K562 (cell line): ENCODE measurements around the gene DBP. TPM values are rescaled to one million over a fixed set of nuclear protein-coding genes. Genes with fewer than 3 reads are reported as not detected.

Experiments
- ATAC-seq: fragments of 200-7000 bp; cut with Tn5 transposase; 3 replicates; pipeline ENCODE4 v1.9.1; 2020; ENCODE audit warnings: moderate library complexity
- BruUV-seq: library from RNA; stranded (reverse); fragments of 400-500 nt; replicated peaks from 2 replicates; lab custom pipeline; 2021; lab: Mats Ljungman, UMichigan
- CTCF ChIA-PET: fragments of 300-600 bp; formaldehyde crosslinking; extraction: SDS; loops from one replicate; lab custom pipeline; 2021; ENCODE audit warnings: low intra/inter-chr PET ratio; lab: Yijun Ruan, JAX
- POLR2A ChIA-PET: fragments of 300-600, 350-650 bp; sonication (Branson Sonifier 250); formaldehyde crosslinking; extraction: SDS; loops from one replicate; lab custom pipeline; 2021; ENCODE audit warnings: antibody characterized with exemption, inconsistent platforms; lab: Yijun Ruan, JAX
- DNase-seq, 4 experiments: peaks; one replicate each; pipeline versions ENCODE4 v3.0.0 to v3.0.0-alpha.2; 2011 to 2018; ENCODE audit warnings: low spot score in 3 of 4, mixed read lengths in 3 of 4; ENCODE audit errors: extremely low read depth in 1 of 4
- FAIRE-seq: peaks from 2 replicates; lab custom pipeline; 2011; peaks lifted over from hg19 to GRCh38; lab: Jason Lieb, UNC
- H2AFZ ChIP-seq: 2 replicates; pipeline ENCODE4 v1.6.0; 2011; ENCODE audit warnings: low read depth, low read length, control low read depth, inconsistent platforms
- H3K27ac ChIP-seq: fragments of 200-600 bp; 3 replicates; pipeline ENCODE4 v1.8.0; 2011; ENCODE audit warnings: low read depth, mild to moderate bottlenecking, control low read depth, inconsistent platforms, low read length, moderate library complexity, mixed read lengths; ENCODE audit errors: extremely low read depth
- H3K27me3 ChIP-seq, 2 experiments: fragments of 300-600 bp in 1 of 2; 2 replicates in 1 of 2; 3 replicates in 1 of 2; pipeline versions ENCODE4 v1.6.0 to v1.8.0; 2011; ENCODE audit warnings: inconsistent platforms in 2 of 2, low read length in 2 of 2, mild to moderate bottlenecking in 1 of 2, mixed read lengths in 1 of 2, moderate library complexity in 1 of 2; ENCODE audit not compliant: control insufficient read depth in 2 of 2, insufficient read depth in 2 of 2
- H3K36me3 ChIP-seq: fragments of 300-600 bp; 3 replicates; pipeline ENCODE4 v1.8.0; 2011; ENCODE audit warnings: mild to moderate bottlenecking, low read length, inconsistent platforms; ENCODE audit not compliant: control insufficient read depth, insufficient read depth
- H3K4me1 ChIP-seq, 2 experiments: fragments of 200-600 bp in 1 of 2; replicated peaks in 1 of 2; 2 replicates in 1 of 2; 3 replicates in 1 of 2; pipeline versions ENCODE4 v1.5.1 to v1.8.0; 2011; ENCODE audit warnings: inconsistent platforms in 2 of 2, low read length in 2 of 2, mild to moderate bottlenecking in 1 of 2, mixed read lengths in 1 of 2, moderate library complexity in 1 of 2; ENCODE audit not compliant: control insufficient read depth in 2 of 2, insufficient read depth in 2 of 2
- H3K4me2 ChIP-seq: 2 replicates; pipeline ENCODE4 v1.6.1; 2011; ENCODE audit warnings: low read length, control low read depth, inconsistent platforms, mixed read lengths; ENCODE audit not compliant: insufficient read depth
- H3K4me3 ChIP-seq: fragments of 200-600 bp; sonication (generic), shearing (Covaris generic); 2 replicates; pipeline ENCODE4 v1.5.1; 2016; ENCODE audit warnings: control low read depth, inconsistent platforms
- H3K79me2 ChIP-seq: fragments of 200-600 bp; 3 replicates; pipeline ENCODE4 v1.8.0; 2011; ENCODE audit warnings: low read length, inconsistent platforms; ENCODE audit not compliant: control insufficient read depth, insufficient read depth
- H3K9ac ChIP-seq, 2 experiments: 2 replicates each; pipeline versions ENCODE4 v1.6.0 to v1.6.1; 2011; ENCODE audit warnings: low read depth in 2 of 2, low read length in 2 of 2, control low read depth in 1 of 2, inconsistent platforms in 1 of 2, mild to moderate bottlenecking in 1 of 2, mixed read lengths in 1 of 2; ENCODE audit not compliant: insufficient read depth in 1 of 2
- H3K9me1 ChIP-seq: one replicate; pipeline ENCODE4 v1.6.0; 2011; ENCODE audit warnings: inconsistent platforms, mild to moderate bottlenecking, low read length, moderate library complexity; ENCODE audit not compliant: control insufficient read depth, insufficient read depth
- H3K9me3 ChIP-seq: replicated peaks from 2 replicates; pipeline ENCODE4 v1.5.1; 2011; ENCODE audit warnings: low read depth, low read length, inconsistent platforms; ENCODE audit not compliant: control insufficient read depth, insufficient read depth
- H4K20me1 ChIP-seq: replicated peaks from 2 replicates; pipeline ENCODE4 v1.6.1; 2011; ENCODE audit warnings: low read length, inconsistent platforms, mixed read lengths; ENCODE audit not compliant: control insufficient read depth, insufficient read depth
- ADNP ChIP-seq: fragments of 200-800 bp; sonication (Bioruptor generic); IDR thresholded peaks from 2 replicates; pipeline ENCODE4 v1.6.1; 2016; ENCODE audit warnings: missing genetic modification characterization, missing compliant biosample characterization
- ARNT ChIP-seq, 2 experiments: fragments of 450-650 bp; IDR thresholded peaks; 2 replicates each; pipeline ENCODE4 v1.6.1; 2016; ENCODE audit warnings: mild to moderate bottlenecking in 1 of 2
- ELF4 ChIP-seq: fragments of 450-650 bp; formaldehyde crosslinking; IDR thresholded peaks from 2 replicates; pipeline ENCODE4 v1.4.0; 2022; ENCODE audit warnings: missing genetic modification characterization
- KDM1A ChIP-seq, 2 experiments: fragments of 450-650 bp; IDR thresholded peaks; 2 replicates each; pipeline ENCODE4 v1.6.1; 2016; ENCODE audit warnings: mild to moderate bottlenecking in 2 of 2
- RBM25 ChIP-seq: fragments of 200-400 bp; formaldehyde crosslinking; IDR thresholded peaks from 2 replicates; pipeline ENCODE4 v1.6.1; 2018; ENCODE audit warnings: low read length, low read depth, moderate library complexity; ENCODE audit not compliant: severe bottlenecking
- WGBS: fragments of 100-300 bp; shearing (Covaris generic); methylation state at CpG from one replicate; pipeline ENCODE4 v1.1.6; 2016; ENCODE audit warnings: low coverage, mixed read lengths; ENCODE audit not compliant: insufficient coverage; ENCODE audit errors: missing lambda C conversion rate; 5-methylcytosine and 5-hydroxymethylcytosine counted together
- in situ Hi-C: fragments of 300-500 bp; cut with MboI; formaldehyde crosslinking; loops from 4 replicates; pipeline ENCODE4 v1.15.0; 2018; ENCODE audit warnings: inconsistent platforms, mixed read lengths
- intact Hi-C: fragments of 100-400 bp; cut with micrococcal nuclease; formaldehyde crosslinking; loops from 2 replicates; pipeline ENCODE4 v1.14.2; 2022
- polyA plus RNA-seq, 8 experiments: library from polyadenylated mRNA; depleted of rRNA in 4 of 8; stranded (reverse) in 5 of 8; unstranded in 3 of 8; fragments of >200 nt; fragmentation: Nextera tagmentation in 2 of 8; fragmentation: Illumina TruSeq in 1 of 8; extraction: Ambion mirVana in 2 of 8; extraction: Trizol in 1 of 8; gene quantifications; 2 replicates each; pipeline versions ENCODE4 v1.2.1 to v1.2.3, GENCODE V29; 2011 to 2014; ENCODE audit warnings: inconsistent platforms in 1 of 8, missing spikeins in 1 of 8
- total RNA-seq, 7 experiments: library from RNA; depleted of rRNA in 6 of 7; stranded (reverse); fragments of >200 nt in 6 of 7; fragmentation: Illumina TruSeq in 2 of 7; extraction: Trizol in 2 of 7; gene quantifications; 2 replicates each; pipeline versions ENCODE4 v1.2.1 to v1.2.3, GENCODE V29; 2011 to 2021; ENCODE audit warnings: low replicate concordance in 1 of 7
- TF ChIP-seq, protein P1 (sequence below): fragments of 450-650 bp; formaldehyde crosslinking; IDR thresholded peaks from 2 replicates; pipeline ENCODE4 v1.4.0; 2020; ENCODE audit warnings: mild to moderate bottlenecking, moderate library complexity

The DBP gene
- total and polyA plus RNA-seq, 9 of the 15 experiments (the other 6 are each of a cell fraction or from before 2014, with no cell fraction given) = 0.25 to 5.5 (median 1.8) TPM

DNA sequence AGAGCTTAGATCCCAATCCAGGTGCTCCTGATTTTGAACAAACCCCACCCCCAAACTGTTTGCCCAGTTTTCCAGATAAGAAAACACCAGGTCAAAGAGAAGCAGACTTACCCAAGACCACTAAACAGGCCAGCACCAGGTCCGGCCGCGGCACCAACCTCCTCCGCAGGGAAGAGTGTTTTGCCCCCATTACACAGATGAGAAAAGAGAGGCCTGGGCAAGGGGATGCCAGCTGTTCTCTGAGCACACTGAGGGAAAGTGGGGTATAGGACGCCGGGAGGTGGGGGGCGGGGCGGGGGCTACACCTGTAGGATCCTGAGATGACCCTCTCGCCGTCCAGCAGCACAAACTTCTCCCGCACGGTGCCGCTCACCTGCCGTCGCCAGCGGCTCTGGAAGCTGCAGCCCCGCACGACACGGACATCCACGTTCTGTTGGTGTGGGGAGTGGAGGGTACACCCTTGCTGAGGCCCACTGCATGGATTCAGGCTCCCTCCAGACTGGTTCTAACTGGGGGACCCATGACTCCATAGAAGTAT, 27.5 kb downstream of the DBP start:
- Histone ChIP-seq H4K20me1 (no peaks in the 10 kb centered on the region; the same call in 1 of the 2 replicates), H3K9me1 (no peaks in the 10 kb centered on the region), H3K4me2 (no peak overlapping the region), H3K4me1 (peaks cover 0 to 44% of the 10 kb centered on the region in 2 experiments; a peak in 4 of 5 replicates), H3K4me3 (no peak overlapping the region), H3K9ac (0 out of 4 replicates have a peak overlapping the region, but pooled peaks of 1 of the 2 experiments have one; percentile 14), H3K27me3 (no peaks in the 10 kb centered on the region), H3K27ac (no peak overlapping the region), H3K79me2 (no peaks in the 10 kb centered on the region), H3K9me3 (no peaks in the 10 kb centered on the region), H2AFZ (no peak overlapping the region)
- DNase-seq = no peak
- ChIA-PET CTCF (no interaction called here), POLR2A (interaction anchor here (0.6 to 6.1 kb wide), 5 partner anchors 8 to 881 kb away, joined by 3 to 85 read pairs (median 4); partner anchors contain the start of genes RPL18 and SPHK2)
- in situ Hi-C loops (no loop called here), intact Hi-C loops (no loop called here)
- 75% methylated on average over 9 of the region's 20 CpGs for WGBS
- ATAC-seq = no peak
- TF ChIP-seq, protein P1, sequence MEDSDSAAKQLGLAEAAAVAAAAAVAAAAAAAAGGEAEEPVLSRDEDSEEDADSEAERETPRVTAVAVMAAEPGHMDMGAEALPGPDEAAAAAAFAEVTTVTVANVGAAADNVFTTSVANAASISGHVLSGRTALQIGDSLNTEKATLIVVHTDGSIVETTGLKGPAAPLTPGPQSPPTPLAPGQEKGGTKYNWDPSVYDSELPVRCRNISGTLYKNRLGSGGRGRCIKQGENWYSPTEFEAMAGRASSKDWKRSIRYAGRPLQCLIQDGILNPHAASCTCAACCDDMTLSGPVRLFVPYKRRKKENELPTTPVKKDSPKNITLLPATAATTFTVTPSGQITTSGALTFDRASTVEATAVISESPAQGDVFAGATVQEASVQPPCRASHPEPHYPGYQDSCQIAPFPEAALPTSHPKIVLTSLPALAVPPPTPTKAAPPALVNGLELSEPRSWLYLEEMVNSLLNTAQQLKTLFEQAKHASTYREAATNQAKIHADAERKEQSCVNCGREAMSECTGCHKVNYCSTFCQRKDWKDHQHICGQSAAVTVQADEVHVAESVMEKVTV (CRISPR knock-in tag) = no peak
- peak; percentile 72 for TF ChIP-seq ADNP (tag)
- peak; percentile 69 for TF ChIP-seq RBM25
- peak in 1 of 2 experiments; percentile 33; a peak in 2 of 4 replicates for TF ChIP-seq KDM1A (IDR thresholded peaks at IDR 0.05)
- no peak for TF ChIP-seq ARNT (IDR thresholded peaks at IDR 0.05)
- TF ChIP-seq ELF4 = no peak
- TF ChIP-seq, all 486 proteins: peak for 3
- no peaks in the 10 kb centered on the region for H3K36me3 ChIP-seq
- no peak for FAIRE-seq
- no TSS peak for BruUV-seq
